Epithelial cell of esophagus (primary cell): ENCODE results near the gene PDC.
"Not testable (repeated sequence)": the region's sequence is repeated elsewhere in the genome, so short reads cannot be mapped to it uniquely, and the experiment has no call there.

Experiments
- DNase-seq: peaks from one replicate; pipeline ENCODE4 v3.0.0; 2010; ENCODE audit warnings: low read depth
- H3K4me3 ChIP-seq: 2 replicates; pipeline ENCODE4 v1.5.1; 2011; ENCODE audit warnings: mild to moderate bottlenecking, low read length, control low read depth
- CTCF ChIP-seq: IDR thresholded peaks from 2 replicates; pipeline ENCODE4 v1.5.1; 2011; ENCODE audit warnings: low read depth, mild to moderate bottlenecking, low read length, control low read depth, inconsistent platforms; ENCODE audit not compliant: insufficient read depth; ENCODE audit errors: missing control alignments

The PDC gene

GRCh38 chr1:186473047-186473446, 12.1 kb upstream of the PDC start:
- TF ChIP-seq CTCF, result no peak
- no peak overlapping the region for H3K4me3 ChIP-seq
- no peak for DNase-seq

GRCh38 chr1:186465946-186466345, 5.0 kb upstream of the PDC start:
- no peak for TF ChIP-seq CTCF
- H3K4me3 ChIP-seq, result no peak overlapping the region
- DNase-seq, result no peak

GRCh38 chr1:186465491-186465890, 4.6 kb upstream of the PDC start:
- not testable (repeated sequence) for DNase-seq, H3K4me3 ChIP-seq

GRCh38 chr1:186463926-186464325, 3.0 kb upstream of the PDC start:
- TF ChIP-seq CTCF, result no peak
- no peak for DNase-seq
- no peak overlapping the region for H3K4me3 ChIP-seq

GRCh38 chr1:186463511-186463910, 2.6 kb upstream of the PDC start:
- no peak for DNase-seq
- no peak for TF ChIP-seq CTCF
- H3K4me3 ChIP-seq, result no peak overlapping the region

GRCh38 chr1:186459161-186459560, 1.8 kb downstream of the PDC start:
- DNase-seq, H3K4me3 ChIP-seq: not testable (repeated sequence)

GRCh38 chr1:186456729-186457255, 4.1 kb downstream of the PDC start:
- TF ChIP-seq CTCF, result no peak

GRCh38 chr1:186454981-186455380, 5.9 kb downstream of the PDC start:
- DNase-seq, result no peak
- H3K4me3 ChIP-seq, result no peak overlapping the region
- TF ChIP-seq CTCF, result no peak

More at GRCh38 chr1:186456729-186457255, 4.1 kb downstream of the PDC start:
- H3K4me3 ChIP-seq, result no peak overlapping the region
- DNase-seq, result no peak
